HL-60/S4 (cell line): ENCODE data around the gene LOXL1.

Experiments
- in situ Hi-C: fragments of 300-500 bp; cut with MboI; formaldehyde crosslinking; loops from 2 replicates; pipeline ENCODE4 v1.14.3; 2022; ENCODE audit warnings: low sequenced_read_pairs

Gene LOXL1

GRCh38 chr15:73990250-73991005, 64.2 kb downstream of the LOXL1 start:
- in situ Hi-C loops, result no loop called here

- in situ Hi-C loops, result no loop called here
Observed at GRCh38 chr15:73991260-73991659, 65.0 kb downstream of the LOXL1 start.

- in situ Hi-C loops, result no loop called here
Observed at GRCh38 chr15:73991726-73992593, 65.7 kb downstream of the LOXL1 start, which contains the start of gene STOML1. Gene STOML1 (minus strand): TSS chr15:73992295. CDS start chr15:73992223, 72 bp downstream.

- in situ Hi-C loops, result no loop called here
Observed at GRCh38 chr15:73992594-73992898, 66.3 kb downstream of the LOXL1 start.

GRCh38 chr15:73993211-73993994, 67.1 kb downstream of the LOXL1 start:
- in situ Hi-C loops, result no loop called here

- in situ Hi-C loops, result no loop called here
Observed at GRCh38 chr15:73994413-73994883, 68.2 kb downstream of the LOXL1 start, which contains the start of gene PML. Gene PML (plus strand): TSS chr15:73994716. CDS start chr15:73994813, 97 bp downstream.

- in situ Hi-C loops, result no loop called here
Observed at GRCh38 chr15:73994912-73995622, 68.8 kb downstream of the LOXL1 start.

GRCh38 chr15:73996267-73996666, 70.0 kb downstream of the LOXL1 start:
- in situ Hi-C loops, result no loop called here

- in situ Hi-C loops, result no loop called here
Observed at GRCh38 chr15:73996939-73997338, 70.7 kb downstream of the LOXL1 start.

- in situ Hi-C loops, result no loop called here
Observed at GRCh38 chr15:73997986-73998385, 71.7 kb downstream of the LOXL1 start.
